NOMO-1 treated with DMSO at 0.1 percent for 48 hours (cell line): ENCODE results near the gene AMBN.

Experiments
- DNase-seq: peaks from one replicate; lab custom pipeline; 2025; ENCODE audit not compliant: unreplicated experiment; lab: John Stamatoyannopoulos, UW

AMBN gene, protein sequence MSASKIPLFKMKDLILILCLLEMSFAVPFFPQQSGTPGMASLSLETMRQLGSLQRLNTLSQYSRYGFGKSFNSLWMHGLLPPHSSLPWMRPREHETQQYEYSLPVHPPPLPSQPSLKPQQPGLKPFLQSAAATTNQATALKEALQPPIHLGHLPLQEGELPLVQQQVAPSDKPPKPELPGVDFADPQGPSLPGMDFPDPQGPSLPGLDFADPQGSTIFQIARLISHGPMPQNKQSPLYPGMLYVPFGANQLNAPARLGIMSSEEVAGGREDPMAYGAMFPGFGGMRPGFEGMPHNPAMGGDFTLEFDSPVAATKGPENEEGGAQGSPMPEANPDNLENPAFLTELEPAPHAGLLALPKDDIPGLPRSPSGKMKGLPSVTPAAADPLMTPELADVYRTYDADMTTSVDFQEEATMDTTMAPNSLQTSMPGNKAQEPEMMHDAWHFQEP

DNA sequence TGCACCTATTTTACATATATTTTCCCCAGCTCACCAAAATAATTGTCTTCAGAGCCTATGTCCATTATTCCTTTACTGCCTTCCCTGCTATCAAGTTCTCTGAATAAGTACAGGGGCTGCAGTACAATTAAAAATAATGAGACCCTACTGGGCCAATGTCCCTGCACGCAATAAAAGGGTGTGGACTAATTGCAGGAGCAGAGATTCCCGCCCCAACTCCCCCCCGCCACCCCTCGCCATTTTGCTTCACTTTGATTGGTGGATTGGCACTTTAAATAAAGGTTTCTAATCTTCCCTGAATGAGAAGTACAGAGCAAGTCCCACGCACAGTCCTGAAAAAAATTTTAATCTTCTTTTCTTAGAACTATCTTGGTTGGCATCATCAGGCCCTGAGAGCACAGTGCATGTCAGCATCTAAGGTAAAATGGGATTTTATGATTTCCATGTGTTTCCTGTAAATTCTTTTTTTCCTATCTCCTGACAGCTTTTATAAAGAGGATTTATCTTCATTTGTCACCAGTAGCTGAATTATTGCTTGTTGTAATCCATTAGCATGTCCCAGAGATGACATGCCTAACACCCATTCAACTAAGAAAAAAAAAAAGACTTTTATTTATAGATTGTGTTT, at the start of gene AMBN:
AMBN (plus strand) TSS at position 302 of the 628 bp plus-strand sequence; CDS start at position 405, 103 bp downstream.
- no peak for DNase-seq

DNA sequence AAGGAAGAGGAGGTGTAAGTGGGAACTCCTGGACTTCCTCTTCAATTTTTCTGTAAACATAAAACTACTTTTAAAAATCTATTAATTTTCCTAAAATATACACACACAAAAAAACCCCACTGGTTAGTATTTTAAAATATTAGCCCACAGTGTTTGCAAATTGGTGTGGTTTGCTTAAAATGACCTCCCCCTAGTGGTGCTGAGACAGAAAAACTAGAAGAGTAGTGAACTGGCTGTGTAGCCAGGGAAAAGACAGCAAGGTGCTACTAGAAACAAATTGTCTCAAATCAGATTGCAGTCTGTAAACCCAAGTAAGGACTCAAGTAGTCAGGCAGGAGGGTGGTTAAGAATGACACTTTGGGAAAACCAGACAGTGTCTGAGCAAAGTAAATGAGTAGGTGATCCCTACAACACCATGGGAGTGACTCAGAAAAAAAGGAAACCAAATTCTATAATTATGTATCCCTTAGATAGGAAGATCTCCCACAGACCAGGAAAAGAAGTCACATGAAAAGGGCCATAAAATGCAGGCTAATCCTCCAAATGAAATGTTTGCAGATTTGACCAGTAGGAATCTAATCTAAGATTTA, 47.7 kb upstream of the AMBN start:
- no peak for DNase-seq

DNA sequence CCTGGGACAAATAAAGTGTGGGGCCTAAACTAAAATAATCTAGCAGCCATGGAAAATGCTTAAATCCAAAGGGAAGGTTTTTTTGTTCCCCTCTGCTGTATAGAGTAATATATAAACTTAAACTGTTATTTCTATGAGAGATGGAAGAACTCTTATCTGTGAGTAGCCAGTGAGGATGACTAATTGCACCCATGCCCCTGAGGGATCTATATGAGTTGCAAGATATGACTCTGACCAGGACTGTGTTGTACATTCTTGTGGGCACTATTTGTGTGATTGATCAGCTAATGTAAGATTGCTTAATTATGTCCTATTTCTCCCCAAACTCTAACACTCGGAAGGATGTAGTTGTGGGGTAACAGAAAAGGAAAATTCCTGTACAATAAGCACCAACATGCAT, 35.2 kb upstream of the AMBN start:
- no peak for DNase-seq

DNA sequence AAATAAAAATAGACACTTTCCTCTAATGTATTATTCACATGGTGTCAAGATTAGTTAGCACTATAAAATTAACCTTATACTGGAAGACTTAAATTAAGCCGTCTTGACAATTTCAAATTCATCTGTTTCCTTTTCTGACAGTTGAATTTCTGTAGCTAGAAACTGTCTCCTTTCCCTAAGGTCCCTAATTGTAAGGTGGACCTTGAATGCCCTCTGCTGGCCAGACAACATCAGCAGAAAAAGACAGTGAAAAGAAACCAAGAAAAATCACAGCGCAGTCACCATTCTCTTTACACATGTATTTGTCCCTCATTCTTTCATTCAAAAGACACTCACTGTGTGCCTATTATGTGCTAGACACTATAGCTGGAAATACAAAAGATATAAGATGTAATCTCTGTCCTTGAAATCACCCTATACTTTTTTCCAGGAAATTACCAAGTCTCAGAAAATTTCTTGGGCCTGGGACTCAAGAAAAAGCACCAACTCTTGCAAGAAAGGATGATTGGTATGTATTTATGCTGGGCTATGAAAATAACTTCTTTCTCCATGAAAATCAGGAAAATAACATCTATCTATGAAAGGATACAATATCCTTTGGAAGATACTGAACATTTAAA, 32.7 kb upstream of the AMBN start:
- DNase-seq: peak; percentile 55

DNA sequence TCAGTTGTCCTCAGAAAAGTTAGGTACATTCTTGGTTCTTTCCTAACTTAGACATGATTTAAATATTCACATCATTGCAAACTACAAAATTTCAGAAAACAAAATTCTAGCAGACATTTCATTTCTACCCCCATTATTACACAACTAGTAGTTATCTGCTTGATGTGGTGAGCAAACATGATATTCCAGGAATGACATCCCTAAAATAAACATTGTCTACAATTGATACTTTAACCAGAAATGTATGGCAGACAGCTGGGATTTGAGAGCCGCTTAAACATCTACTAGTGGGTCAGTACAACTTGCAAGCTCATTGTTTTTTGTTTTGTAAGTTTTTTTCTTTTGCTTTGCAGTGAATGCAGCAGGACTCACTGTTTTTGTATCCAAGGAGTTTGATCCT, 32.1 kb upstream of the AMBN start:
- DNase-seq: no peak

DNA sequence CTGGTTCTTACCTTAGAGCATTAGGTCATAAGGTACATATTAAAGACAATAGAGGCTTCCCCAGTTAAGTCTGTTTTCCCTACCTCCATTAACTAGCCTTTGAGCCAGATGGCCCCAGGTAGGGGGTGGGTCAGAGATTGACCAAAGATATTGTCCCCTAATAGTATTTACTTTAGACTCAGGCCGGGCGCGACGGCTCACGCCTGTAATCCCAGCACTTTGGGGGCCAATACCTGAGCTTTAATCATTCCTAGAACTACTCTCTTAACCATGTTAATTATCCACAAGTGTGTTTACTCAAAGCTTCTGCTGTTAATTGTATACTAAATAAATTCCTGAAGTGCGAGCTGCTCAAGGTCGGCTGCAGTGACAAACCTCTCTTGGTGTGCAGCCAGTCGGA, 28.0 kb upstream of the AMBN start:
- no peak for DNase-seq

DNA sequence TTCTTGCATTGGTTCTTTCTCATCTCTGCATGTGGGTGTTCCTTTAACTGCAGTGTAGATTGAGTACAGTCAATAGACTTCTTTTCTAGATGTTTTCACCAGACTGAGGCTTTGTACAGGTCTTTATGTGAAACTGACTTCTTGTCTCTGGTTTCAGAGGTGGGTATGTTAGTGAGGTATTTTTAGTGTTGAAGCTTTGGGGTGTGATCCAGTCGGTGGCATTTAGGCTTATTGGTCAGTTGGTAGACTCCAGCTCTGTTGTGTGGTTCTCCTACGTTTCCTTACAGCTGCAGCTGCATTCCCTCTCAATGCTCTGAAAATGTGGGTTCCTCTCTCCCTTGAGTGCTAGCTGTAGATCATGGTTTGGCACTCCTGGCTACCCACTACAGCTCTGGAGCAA, 21.3 kb upstream of the AMBN start:
- no peak for DNase-seq

DNA sequence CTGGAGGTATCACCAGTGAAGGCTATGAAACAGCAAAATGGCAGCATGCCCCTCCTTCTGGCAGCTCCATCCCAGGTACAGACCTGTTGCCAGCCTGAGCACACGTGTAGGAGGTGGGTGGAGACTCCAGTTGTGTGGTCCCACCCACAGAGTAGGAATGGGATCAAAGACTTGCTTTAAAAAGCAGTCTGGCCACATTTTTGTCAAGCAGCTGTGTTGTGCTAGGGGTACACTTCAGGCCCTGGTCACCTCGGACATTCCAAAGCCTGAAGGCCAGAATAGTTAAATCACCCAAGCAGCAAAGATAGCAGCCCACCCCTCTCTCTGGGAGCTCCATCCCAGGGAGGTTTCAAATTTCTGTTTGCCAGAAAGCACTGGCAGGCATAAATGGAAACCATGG, 20.3 kb upstream of the AMBN start:
- DNase-seq: no peak

DNA sequence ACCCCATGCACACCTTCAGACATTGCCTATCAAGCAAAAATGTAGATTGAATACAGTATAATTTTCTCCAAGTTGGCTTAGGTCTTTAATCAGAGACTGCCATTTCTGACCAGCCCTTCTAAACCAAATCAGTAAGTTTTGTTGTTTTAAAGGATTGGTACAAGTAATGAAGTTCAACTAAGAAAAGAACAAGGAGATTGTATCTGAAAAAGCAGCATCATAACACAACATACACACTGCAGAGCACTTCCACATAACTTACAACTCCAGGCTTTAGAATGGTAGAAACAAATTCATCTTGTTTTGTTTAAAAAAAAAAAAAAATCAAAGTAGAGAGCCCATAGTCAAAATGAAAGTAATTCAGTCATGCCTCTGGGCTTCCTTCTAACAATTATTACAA, 16.1 kb upstream of the AMBN start:
- no peak for DNase-seq

DNA sequence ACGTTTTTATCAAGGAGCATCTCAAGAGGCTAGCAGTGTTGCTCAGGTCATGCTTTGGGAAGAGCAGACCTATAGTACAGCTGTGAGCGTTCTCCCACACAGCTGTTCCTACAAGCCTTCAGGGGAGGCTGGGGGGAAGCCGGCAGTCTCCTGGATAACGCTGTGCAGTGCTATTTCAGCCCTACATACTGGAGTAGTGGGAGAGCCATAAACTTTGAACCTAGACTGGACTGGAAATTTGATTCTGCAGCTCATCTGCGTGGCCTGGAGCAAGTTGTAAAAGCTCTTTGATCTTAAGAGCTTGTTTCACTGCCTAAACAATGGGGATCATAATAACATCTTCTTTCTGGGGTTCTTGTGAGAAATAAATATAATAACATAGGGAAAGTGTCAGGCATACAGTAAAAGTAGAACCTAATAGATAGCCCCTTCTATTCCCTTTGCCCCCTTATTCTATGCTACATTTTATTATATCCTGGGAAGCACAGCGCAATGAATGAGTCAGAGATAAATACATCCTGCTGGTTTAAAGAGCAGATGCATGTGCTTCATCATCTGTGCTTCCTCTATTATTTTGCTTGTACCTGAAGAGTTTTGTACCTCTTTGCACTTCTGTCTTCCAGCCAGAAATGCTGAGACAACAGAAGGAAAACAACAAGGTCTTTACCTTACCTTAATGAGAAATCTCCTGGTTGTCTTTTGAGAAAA, 14.7 kb upstream of the AMBN start:
- DNase-seq: no peak

DNA sequence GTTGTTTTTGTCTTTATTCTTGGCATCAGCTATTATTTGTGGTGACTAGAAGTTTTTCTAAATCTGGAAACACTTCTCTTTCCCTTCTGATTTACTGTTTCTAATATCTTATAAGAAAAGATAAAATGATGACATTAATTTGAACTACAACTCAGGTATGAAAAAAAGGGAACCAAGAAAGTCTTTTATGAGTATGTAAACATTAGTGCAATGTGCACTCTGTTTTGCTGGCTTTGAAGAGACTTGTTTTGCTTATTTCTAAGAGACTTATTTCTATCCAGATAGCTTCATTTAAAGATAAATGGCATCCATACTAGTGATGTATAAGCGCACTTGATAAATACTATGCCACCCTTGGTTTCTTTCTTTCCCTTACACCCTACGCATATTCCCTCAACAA, 10.1 kb upstream of the AMBN start:
- no peak for DNase-seq

DNA sequence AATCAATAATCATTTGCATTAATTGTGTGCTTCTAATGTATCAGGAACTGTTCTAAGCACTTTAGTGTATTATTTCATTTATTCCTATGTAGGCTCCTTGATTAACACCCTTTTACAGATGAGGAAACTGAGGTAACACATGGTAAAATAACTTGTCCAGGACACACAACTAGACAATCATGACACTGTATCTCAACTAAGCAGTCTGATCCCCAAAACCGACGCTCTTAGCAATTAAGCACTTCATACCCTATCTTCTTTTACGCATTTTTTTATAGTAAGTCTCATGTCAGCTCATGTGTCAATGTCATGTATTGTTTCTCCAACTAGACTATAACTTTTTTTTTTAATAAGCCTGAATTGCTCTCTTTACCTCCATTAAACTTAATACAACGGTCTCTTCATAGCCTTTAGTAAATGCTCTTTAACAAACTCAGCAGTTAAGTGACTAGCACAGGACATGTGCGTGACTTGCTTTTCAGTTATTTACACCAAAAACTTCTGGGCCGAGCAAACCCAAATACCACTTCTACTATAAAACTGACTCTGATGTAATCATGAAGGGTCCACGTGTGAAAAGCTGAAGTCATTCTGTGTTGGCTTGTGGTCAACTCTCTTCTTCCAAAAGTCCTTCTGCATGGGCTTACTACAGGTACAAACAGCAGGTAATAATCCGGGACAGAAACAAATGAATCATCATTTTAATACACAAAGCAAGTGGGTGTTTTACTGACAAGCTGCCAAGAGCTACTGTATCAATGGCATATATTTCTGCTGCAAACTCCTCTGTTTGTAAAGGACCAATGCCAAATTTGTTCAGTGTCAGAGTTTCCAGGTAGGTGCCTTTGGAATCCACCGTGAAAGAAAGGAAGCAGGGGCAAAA, 7.9 kb upstream of the AMBN start:
- no peak for DNase-seq

DNA sequence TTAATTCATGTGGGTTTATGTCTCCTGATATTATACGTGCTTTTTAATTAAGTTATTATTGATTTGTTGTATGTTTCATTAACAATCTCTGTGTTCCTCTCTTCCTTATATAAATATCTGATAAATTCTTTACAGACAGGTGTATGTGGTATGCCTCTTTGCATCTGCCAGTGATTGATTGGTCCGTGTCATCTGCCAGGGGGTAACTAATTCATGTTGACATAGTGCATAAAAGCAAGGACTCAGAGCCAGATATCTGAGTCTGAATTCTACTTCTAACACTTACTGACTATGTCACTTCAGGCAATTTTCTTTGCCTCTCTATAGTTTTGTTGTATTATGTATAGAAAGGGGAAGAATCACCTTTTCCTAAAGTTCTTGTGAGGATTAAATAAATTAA, 5.2 kb upstream of the AMBN start:
- DNase-seq: no peak

DNA sequence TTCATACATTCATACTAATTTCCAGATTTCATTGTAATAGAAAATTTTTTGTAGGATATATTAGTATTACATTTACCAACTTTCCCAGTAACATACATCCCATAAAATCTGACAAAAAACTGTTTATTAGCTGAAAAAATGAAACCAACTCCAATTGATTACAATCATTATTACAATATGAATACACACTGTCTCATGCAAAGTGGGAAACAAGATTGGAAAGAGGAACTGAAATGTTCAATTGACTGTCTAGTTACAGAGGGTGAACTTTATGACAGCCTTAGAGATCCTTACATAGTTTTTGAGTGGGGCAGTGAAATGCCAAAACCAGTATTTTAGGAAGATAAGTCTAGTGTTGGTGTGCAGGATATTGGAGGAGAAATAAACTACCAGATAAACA, 2.3 kb upstream of the AMBN start:
- no peak for DNase-seq

DNA sequence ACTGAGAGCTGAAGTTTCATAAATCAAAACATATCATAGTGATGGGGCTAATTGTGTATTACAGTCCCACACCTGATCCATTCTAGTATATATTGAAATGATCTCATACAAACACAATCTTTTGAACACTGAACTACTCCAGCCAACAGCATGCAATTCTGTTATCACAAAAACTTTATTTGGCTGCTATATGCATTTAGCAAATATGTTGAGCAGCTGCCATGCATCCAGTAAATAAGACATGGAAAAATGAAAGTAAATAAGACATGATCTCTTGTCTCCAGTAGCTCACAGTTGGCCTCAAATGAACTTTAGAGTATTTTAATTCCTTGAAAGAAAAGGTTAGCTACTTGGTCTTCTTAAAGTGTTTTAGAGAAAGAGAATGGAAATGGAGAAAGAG, 2.1 kb downstream of the AMBN start:
- DNase-seq: no peak

DNA sequence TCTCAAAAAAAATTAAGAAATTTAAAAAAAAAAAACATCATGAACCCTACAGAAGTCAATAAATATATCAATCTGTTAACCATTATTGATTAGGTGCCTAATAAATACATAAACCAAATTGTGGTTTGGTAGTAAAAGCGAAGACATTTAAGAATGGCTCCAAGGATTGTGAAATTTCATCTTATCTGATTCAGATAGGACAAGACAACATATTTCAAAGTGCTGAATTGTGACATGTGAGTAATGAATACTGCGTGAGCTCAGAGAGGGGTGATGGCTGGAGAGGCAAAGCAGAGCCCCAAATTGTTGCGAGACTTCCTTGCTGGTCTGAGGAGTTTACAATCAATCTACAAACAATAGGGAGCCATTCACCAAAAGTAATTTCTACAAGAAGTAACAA, 8.2 kb downstream of the AMBN start:
- DNase-seq: no peak

DNA sequence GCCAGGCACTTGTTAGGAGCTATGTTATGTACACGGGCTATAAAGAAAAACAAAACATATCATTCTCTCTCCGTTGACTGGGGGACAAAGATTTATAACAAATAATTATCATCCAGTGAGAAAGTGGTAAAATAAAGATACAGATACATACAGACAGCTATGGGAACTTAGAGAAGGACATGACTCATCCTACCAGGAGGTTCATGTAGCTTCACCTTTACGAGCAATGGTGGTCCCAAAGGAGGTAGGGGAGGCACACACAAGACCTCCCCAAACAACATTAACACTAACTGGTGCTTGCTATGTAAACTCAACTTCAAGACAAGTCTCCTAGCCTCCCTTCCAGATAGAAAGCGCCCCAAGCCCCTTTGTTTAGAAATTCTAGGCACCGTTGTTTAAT, 8.9 kb downstream of the AMBN start:
- DNase-seq: no peak

DNA sequence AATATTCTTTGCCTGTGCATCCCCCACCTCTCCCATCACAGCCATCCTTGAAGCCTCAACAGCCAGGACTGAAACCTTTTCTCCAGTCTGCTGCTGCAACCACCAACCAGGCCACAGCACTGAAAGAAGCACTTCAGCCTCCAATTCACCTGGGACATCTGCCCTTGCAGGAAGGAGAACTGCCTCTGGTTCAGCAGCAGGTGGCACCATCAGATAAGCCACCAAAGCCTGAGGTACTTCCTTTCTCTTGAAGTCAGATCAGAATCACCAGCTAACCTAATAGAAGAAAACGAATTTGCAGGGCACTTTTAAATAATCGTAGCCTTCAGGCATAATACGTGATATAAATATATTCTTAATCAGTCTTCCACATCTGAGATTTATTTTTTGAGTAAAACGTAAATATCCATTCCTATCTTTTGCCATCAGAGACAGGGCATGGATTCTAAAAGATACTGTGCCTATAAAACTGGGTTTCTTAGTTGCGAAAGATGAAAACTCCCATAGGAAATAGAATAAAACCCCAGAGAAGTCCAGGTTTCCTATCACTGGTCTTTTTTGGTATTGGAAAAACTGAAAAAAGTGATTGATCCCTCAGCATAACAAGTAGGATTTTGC, 9.5 kb downstream of the AMBN start:
- DNase-seq: peak; percentile 65

DNA sequence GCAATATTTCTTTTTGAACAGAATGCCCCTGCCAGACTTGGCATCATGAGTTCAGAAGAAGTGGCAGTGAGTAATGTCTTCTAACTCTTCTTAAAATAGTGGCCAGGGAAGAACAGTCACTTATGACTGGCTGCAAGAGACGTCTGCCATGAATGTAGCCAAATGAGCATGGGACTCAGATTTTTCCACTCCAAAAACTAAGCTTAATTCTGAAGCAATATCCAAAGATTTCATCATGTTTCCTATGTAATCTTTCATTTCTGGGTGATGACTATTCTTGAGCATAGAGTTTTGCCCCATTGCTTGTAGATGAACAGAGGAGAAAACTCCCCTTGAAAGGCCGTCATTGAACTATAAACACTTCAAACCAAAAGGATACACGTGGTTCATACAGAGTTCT, 11.8 kb downstream of the AMBN start:
- no peak for DNase-seq

DNA sequence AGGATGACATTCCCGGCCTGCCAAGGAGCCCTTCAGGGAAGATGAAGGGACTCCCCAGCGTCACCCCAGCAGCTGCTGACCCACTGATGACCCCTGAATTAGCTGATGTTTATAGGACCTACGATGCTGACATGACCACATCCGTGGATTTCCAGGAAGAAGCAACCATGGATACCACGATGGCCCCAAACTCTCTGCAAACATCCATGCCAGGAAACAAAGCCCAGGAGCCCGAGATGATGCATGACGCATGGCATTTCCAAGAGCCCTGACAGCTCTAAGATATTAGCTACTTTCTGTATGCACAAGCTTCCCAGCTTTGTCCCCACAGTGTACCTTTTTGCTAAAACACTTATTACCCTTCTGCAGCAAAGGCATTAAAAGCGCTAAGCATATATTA, 14.4 kb downstream of the AMBN start:
- no peak for DNase-seq
